SHP77 (cell line): ENCODE results near the gene KY.

Source experiments
- DNase-seq, 2 experiments: peaks; one replicate each; lab custom pipeline; 2025; lab: John Stamatoyannopoulos, UW

Gene KY

DNA sequence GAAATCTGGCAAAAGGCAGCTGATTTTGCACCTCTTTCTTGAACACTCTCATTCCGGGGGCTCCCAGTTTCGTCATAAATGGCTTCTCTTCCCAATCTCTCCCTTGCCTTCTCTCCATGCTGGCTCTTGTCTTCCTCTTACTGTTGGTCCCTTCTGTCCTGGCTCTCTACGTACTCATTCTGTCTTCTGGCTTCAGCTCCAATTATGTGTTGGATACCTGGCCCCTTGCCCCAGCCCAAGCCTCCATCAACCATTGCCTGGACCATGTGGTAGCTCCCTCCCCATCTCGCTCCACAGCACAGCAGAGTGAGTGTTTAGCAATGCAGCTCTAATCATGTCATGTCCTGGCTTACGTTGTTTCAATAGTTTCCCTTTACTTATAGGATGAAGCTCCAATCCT, 21.7 kb upstream of the KY start:
- DNase-seq, result no peak

DNA sequence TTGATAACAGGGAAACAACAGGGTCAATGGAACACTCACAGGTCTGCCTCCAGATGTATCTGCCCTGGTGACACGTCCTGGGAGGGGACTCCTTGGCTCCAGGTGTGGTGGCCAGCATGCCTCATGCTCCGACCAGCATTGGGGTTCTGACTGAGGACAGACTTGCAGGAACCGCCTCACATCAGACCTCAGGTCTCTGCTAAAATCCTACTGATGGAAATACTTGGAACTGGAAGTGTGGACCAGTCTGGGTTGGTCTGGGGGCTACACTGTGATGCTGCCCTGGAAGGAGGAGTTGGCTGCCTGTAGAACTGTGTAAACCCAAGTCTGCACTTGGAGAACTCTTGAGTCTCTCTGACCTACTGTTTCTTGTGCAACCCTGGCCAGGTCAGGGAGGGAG, 17.1 kb upstream of the KY start:
- DNase-seq, result no peak

- DNase-seq, result no peak
Measured at GRCh38 chr3:134667406-134667805, 16.6 kb upstream of the KY start.

GRCh38 chr3:134666885-134667284, 16.1 kb upstream of the KY start:
- DNase-seq, result no peak

- DNase-seq, result no peak
Measured at GRCh38 chr3:134666466-134666865, 15.6 kb upstream of the KY start.

GRCh38 chr3:134666052-134666451, 15.2 kb upstream of the KY start:
- no peak for DNase-seq

DNA sequence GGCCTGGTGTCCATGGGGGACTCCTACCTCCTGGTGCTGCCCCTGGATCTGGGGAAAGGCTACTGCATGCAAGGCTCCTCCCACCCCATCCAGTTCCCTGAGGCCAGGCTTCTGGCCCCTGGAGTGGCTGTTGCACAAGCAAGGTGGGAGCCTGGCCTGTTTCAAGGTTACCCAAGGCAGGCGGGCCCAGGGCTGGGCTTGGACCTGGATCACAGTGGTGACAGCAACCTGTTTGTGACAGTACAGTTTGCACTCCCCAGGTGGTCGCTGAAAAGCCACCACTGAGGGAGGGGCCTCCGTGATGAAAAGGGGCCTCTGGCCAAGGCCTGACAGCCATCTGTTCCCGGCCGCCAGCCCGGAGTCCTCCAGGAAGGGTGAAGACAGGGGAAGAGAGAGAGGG, 14.4 kb upstream of the KY start:
- no peak for DNase-seq

DNA sequence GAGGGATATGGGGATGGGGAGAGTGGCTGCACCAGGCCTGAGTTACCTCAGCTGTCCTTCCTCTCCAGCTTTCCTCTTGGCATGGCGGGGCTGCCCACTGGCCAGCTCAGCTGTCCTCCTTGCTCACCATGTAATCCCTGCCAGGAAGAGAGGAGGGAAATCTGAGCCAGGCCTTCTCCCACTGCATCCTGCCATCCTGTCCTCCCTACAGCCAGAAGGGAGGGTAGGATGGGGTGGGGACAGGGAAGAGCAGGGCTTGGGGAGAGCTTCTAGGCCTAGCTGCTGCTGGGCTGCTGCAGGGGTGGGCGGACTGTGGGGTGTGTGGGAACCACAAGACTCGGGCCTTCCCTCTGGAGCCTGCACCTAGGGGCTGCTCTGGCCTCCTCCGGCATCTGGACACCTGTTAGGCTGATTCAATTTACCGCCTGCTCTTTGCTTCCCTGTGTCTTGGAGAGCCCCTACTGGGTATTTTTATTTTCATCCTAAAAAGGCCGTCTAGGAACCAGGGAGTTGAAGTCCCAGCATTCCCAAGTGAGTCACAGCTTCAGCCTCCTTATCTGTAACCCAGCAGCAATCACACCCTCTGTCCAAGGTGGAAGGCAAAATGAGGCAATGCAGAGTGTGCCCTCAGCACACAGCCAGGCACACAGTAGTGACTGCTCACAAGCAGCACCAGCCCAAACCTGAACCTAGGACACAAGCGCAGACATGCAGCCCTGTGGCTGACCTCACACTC, 13.1 kb upstream of the KY start:
- DNase-seq, result no peak

DNA sequence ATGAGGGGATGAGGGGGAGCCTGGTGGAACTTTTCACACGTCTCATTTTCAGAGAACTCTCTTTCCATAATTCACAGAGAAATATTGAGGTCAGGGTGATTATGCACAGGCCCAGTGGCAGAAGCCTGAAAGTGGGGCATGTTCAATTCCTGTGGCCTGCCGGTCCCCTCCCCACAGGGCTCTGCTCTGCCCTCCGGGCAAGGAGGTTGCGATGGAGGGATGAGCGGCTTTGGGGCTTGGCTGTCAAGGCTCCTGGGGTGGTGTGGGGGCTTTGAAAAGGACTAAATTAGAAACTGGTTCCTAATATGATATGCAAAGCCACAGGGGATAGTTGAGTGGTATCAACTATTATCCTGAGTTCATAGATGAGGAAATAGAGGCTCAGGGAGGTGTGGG, 9.2 kb upstream of the KY start:
- DNase-seq, result no peak

GRCh38 chr3:134659391-134660045, 8.7 kb upstream of the KY start:
- DNase-seq, result no peak

- DNase-seq, result no peak
Measured at GRCh38 chr3:134658555-134658954, 7.7 kb upstream of the KY start.

DNA sequence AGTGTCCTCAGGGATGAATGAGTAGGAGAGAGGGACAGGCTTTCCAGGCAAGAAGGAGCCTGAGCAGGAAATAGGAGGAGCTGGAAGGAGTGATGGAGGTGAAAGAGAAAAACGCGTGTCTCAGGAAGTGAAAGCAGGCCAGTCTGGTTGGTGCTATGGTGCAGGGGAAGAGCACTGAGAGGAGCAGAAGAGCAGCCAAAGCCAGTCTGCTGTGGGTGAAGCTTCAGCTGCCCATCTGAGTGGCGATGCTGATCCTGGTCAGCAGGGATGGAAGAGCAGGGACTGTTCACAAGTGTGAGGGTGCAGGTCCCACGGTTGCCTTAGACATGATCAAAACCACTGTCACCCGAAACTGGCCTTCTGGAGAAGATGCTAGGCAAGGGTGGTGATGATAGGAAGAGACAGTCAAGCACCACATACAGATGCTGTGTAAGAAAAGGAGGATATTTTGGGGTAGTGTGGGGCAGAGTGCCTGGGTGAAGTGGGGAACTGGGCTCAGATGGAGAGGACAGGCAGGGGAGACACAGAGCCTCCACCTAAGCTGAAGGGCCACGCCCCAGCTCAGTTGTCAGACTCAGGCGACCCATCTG, 5.5 kb upstream of the KY start:
- DNase-seq, result no peak

DNA sequence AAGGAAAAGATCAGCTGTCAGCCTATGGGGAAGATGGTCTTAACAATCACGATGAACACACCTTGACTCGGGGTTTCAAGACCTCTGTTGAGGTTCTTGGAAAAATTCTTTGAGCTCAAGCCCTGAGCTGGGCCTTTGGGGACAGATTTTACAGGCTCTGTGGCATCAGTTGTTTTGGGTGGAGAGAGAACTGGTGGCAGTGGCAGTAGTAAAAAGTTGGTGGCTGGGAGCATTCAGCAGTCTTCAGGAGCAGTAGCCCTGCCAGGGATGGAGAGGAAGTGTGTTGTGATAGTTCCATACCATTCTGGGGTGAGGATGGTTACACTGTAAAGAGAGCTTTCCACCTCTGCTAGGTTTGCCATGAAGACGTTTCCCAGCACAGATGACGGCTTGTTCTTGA, 4.9 kb upstream of the KY start:
- DNase-seq, result no peak

DNA sequence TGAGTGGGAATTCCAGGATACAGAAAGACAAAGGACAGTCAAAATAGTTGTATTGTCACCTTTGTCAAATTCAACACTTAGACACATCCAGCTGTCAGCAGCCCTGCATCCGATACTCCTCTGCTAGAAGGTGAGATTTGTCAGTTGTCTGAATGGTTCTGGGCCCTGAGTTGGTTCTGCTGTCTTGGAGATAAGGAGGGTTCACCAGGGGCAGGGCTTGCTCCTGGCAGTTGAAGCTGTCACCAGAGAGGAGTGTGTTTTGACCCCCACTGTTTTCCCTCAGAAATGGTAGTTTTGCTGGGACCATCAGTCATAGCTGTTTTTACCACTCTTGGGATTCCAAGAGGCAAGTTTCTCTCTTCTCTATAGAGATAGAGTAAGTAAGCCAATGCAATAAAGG, 3.2 kb upstream of the KY start:
- DNase-seq, result no peak

DNA sequence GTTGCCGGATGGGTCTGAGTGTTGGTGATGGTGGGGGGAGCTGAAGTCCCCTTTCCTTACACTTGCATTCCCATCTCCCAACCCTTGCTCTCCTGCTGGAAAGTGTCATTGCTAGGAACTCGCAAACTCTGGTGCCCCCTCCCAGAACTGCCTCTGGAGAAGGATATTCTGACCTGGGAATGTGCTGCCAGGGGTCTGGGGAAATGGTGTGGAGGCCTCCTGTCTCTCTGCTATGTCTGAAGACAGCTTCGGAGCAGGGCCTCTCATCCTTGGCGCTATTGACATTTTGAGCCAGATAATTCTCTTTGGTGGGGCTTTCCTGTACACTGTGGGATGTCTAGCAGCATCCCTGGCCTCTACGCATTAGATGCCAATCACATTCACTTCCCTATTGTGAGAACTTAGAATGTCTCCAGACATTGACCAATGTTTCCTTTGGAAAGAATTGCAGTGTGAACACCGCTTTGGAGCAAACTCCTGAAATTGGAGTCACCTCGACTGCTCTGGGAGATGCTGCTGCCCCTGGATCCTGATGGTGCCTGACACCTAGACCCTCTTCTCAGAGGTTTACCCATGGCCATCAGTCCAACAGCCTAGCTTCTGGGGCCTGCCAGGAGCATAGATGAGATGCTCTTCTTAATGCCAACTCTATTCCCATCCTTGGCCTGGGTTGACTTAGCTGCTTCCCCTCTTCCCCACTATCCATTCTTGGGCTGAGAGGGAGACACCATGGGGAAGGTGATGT, 2.2 kb upstream of the KY start:
- no peak for DNase-seq

GRCh38 chr3:134652409-134652831, 1.6 kb upstream of the KY start:
- DNase-seq, result no peak

GRCh38 chr3:134651347-134652041, 672 bp upstream of the KY start:
- DNase-seq, result no peak

- DNase-seq, result no peak
Measured at GRCh38 chr3:134649106-134649705, 1.6 kb downstream of the KY start.

- no peak for DNase-seq
Measured at GRCh38 chr3:134647902-134648760, 2.7 kb downstream of the KY start.

- no peak for DNase-seq
Measured at GRCh38 chr3:134646086-134646485, 4.7 kb downstream of the KY start.

- no peak for DNase-seq
Measured at GRCh38 chr3:134645515-134645914, 5.3 kb downstream of the KY start.
